Thyroid gland (tissue), 4 donors: ENCODE data around the gene CAPN13. TPM values are rescaled to one million over a fixed set of nuclear protein-coding genes. Genes with fewer than 3 reads are reported as not detected.

Source experiments
- DNase-seq, 2 donors: peaks; one replicate each; pipeline ENCODE4 v3.0.0-alpha.2; 2019
- H3K27ac ChIP-seq, 3 donors: fragments of 200-600 bp; sonication (generic); 1 replicate in 2 of 3; 2 replicates in 1 of 3; pipeline ENCODE4 v1.5.1; 2016 to 2019; ENCODE audit warnings: mild to moderate bottlenecking in 1 of 3, moderate library complexity in 1 of 3
- H3K27me3 ChIP-seq: fragments of 200-600 bp; sonication (generic); one replicate; pipeline ENCODE4 v1.5.1; 2019
- H3K36me3 ChIP-seq, 2 donors: fragments of 200-600 bp; sonication (generic); one replicate each; pipeline ENCODE4 v1.5.1; 2016 to 2019
- H3K4me1 ChIP-seq, 2 donors: fragments of 200-600 bp; sonication (generic); one replicate each; pipeline ENCODE4 v1.5.1; 2017 to 2019
- H3K4me3 ChIP-seq, 3 donors: fragments of 200-600 bp; sonication (generic); replicated peaks in 1 of 3; 1 replicate in 2 of 3; 2 replicates in 1 of 3; pipeline ENCODE4 v1.5.1; 2016; ENCODE audit warnings: mild to moderate bottlenecking in 1 of 3
- H3K9me3 ChIP-seq: fragments of 200-600 bp; sonication (generic); one replicate; pipeline ENCODE4 v1.5.1; 2017
- POLR2A ChIP-seq, 2 donors: fragments of 450-650 bp; IDR thresholded peaks; one replicate each; pipeline ENCODE4 v1.6.1; 2017; ENCODE audit warnings: antibody characterized with exemption in 2 of 2, mild to moderate bottlenecking in 2 of 2, moderate library complexity in 1 of 2
- WGBS, 2 donors: methylation state at CpG; one replicate each; pipeline ENCODE4 v1.1.5; 2017; 5-methylcytosine and 5-hydroxymethylcytosine counted together
- intact Hi-C: fragments of 100-400 bp; cut with DNase I; formaldehyde crosslinking; loops from one replicate; pipeline ENCODE4 v1.15.1; 2023
- total RNA-seq, 4 donors: library from RNA; depleted of rRNA; stranded (reverse); fragments of >200 nt; gene quantifications; one replicate each; pipeline ENCODE4 v1.2.3, GENCODE V29; 2016
- TF ChIP-seq, protein P1 (sequence below), 6 experiments: fragments of 200-600 bp in 3 of 6; fragments of 450-650 bp in 3 of 6; sonication (generic) in 3 of 6; IDR thresholded peaks; one replicate each; pipeline ENCODE4 v1.5.1; 2016 to 2019; ENCODE audit warnings: antibody characterized with exemption in 6 of 6, mild to moderate bottlenecking in 2 of 6, inconsistent platforms in 1 of 6, moderate library complexity in 1 of 6

The CAPN13 gene
- total RNA-seq, 4 donors from 2014 or later = 3.0 TPM; not detected in 3

DNA sequence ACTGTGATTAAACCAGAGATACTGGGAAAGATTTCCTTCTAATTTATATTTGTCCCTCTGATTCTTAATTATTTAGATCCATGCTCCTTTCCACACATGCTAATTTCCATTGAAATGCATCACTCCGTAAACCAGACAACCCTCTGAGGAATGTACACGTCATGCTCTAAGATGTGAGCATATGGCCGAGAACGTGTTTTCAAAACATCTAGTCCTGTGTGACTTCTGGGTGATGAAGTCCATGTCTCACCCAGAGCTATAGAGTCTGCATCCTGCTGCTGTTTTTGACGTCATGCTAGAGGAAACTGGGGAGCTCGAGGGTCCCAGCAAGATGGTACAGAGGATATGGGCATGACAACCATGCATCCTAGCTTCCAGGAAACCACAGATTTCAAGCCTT lies 53.6 kb downstream of the CAPN13 start:
- WGBS, 2 donors = 77 to 78% methylated on average over 6 of the region's 6 CpGs
- Histone ChIP-seq H3K4me1 (no peaks in the 10 kb centered on the region), H3K36me3 (no peaks in the 10 kb centered on the region), H3K27ac (no peak overlapping the region), H3K27me3 (no peaks in the 10 kb centered on the region), H3K9me3 (no peaks in the 10 kb centered on the region), H3K4me3 (no peak overlapping the region)
- intact Hi-C loops = no loop called here
- no peak for DNase-seq
- TF ChIP-seq, protein P1, sequence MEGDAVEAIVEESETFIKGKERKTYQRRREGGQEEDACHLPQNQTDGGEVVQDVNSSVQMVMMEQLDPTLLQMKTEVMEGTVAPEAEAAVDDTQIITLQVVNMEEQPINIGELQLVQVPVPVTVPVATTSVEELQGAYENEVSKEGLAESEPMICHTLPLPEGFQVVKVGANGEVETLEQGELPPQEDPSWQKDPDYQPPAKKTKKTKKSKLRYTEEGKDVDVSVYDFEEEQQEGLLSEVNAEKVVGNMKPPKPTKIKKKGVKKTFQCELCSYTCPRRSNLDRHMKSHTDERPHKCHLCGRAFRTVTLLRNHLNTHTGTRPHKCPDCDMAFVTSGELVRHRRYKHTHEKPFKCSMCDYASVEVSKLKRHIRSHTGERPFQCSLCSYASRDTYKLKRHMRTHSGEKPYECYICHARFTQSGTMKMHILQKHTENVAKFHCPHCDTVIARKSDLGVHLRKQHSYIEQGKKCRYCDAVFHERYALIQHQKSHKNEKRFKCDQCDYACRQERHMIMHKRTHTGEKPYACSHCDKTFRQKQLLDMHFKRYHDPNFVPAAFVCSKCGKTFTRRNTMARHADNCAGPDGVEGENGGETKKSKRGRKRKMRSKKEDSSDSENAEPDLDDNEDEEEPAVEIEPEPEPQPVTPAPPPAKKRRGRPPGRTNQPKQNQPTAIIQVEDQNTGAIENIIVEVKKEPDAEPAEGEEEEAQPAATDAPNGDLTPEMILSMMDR (IDR thresholded peaks at IDR 0.05) = no peak
- TF ChIP-seq POLR2A (IDR thresholded peaks at IDR 0.05) = no peak

DNA sequence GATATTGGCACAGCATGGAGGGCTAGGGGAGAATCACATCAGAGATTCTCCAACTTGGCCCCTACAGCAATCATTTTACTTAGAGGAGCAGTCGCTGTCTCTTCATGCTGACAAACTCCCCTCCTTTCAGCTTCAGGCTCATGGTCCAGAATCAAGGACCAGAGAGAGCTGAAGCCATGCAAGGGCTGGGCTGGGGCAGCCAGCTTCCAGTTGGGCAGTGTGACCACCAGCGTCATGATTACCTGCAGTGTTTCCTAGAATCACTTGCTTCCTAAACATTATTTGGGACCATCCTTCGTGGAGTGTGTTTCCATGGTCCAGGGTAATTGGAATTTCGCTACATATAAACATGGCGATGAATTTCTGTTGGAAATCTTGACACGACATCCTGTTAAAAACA lies 54.4 kb downstream of the CAPN13 start:
- TF ChIP-seq, protein P1 (IDR thresholded peaks at IDR 0.05) = no peak
- TF ChIP-seq POLR2A (IDR thresholded peaks at IDR 0.05) = no peak
- H3K27me3 ChIP-seq = no peaks in the 10 kb centered on the region
- H3K4me3 ChIP-seq = no peak overlapping the region
- no peaks in the 10 kb centered on the region for H3K4me1 ChIP-seq
- intact Hi-C loops = no loop called here
- 77 to 86% methylated on average over 6 of the region's 6 CpGs for WGBS, 2 donors
- H3K9me3 ChIP-seq = no peaks in the 10 kb centered on the region
- DNase-seq = no peak
- no peak overlapping the region for H3K27ac ChIP-seq
- no peaks in the 10 kb centered on the region for H3K36me3 ChIP-seq

DNA sequence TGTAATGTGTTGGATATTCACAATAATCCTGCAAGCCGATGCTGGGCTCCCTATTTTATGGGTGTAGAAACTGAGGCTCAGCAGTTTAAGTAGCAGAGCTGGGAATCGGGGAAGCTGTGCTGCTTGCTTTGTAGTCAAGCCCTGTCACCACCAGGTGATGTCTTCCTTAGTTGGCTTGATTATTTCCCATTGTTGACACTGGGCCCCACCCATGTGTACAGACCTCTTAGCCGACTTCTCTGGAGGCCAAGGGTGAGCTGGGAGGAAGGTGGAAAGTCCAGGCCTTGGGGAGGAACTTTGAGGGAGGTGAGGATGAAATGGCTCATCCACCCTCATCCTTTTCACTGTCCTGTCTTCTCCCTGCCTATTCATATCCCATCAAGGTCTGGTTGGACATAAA lies 60.0 kb downstream of the CAPN13 start:
- WGBS, 2 donors = 62 to 85% methylated on average over 3 of the region's 3 CpGs
- intact Hi-C loops = no loop called here
- H3K27me3 ChIP-seq = no peaks in the 10 kb centered on the region
- no peak for TF ChIP-seq POLR2A (IDR thresholded peaks at IDR 0.05)
- TF ChIP-seq, protein P1 (IDR thresholded peaks at IDR 0.05) = no peak
- H3K36me3 ChIP-seq = no peaks in the 10 kb centered on the region
- no peak for DNase-seq
- no peaks in the 10 kb centered on the region for H3K4me1 ChIP-seq
- H3K27ac ChIP-seq = no peak overlapping the region
- no peak overlapping the region for H3K4me3 ChIP-seq
- H3K9me3 ChIP-seq = no peaks in the 10 kb centered on the region

DNA sequence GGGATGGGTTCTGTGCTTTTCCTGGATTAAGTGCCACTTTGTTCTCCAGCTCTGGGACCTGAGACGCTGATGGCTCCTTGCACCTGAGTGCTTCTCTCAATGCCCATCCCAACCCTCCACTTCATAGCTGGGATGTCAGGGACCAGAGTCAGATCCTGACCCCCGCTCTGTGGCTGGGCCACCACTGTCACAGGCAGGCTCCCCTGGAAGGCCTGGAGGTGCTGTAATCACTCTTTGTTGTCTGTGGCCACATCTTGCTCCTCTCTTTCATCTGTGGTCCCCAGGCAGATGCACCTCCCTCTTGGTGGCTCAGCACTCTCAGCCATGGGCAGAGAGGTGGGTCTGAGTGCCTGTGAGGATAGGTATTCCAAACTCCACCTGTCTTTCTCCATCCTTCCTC lies 62.4 kb downstream of the CAPN13 start:
- H3K4me1 ChIP-seq = no peaks in the 10 kb centered on the region
- 92 to 100% methylated on average over 2 of the region's 2 CpGs for WGBS, 2 donors
- no peak for TF ChIP-seq POLR2A (IDR thresholded peaks at IDR 0.05)
- TF ChIP-seq, protein P1 (IDR thresholded peaks at IDR 0.05) = no peak
- no peak for DNase-seq
- no peaks in the 10 kb centered on the region for H3K9me3 ChIP-seq
- no peaks in the 10 kb centered on the region for H3K36me3 ChIP-seq
- H3K4me3 ChIP-seq = no peak overlapping the region
- H3K27me3 ChIP-seq = no peaks in the 10 kb centered on the region
- intact Hi-C loops = no loop called here
- H3K27ac ChIP-seq = no peak overlapping the region

DNA sequence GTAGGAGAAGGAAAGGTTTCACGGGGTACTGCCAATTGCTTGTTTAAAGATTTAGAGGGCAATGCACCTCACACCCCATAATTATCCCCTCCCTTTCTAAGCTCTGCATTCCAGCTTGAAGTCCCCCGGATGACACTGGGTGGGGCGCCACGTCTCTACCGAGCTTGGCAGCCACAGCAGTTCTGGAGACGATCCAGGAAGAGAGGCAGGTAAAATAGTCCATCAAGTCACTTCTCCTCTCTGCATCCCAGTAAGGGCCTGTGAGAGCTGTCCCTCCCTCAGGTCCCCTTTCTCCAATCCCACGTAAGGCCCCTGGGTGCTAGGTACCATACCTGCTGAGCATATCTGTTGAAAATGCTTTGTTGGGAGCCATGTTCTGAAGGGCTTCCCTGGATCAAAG lies 65.7 kb downstream of the CAPN13 start:
- WGBS, 2 donors = 72 to 89% methylated on average over 6 to 7 of the region's 7 CpGs
- Histone ChIP-seq H3K36me3 (no peaks in the 10 kb centered on the region), H3K4me3 (no peak overlapping the region), H3K27me3 (no peaks in the 10 kb centered on the region), H3K27ac (no peak overlapping the region), H3K4me1 (no peaks in the 10 kb centered on the region), H3K9me3 (no peaks in the 10 kb centered on the region)
- DNase-seq = no peak
- no peak for TF ChIP-seq POLR2A (IDR thresholded peaks at IDR 0.05)
- TF ChIP-seq, protein P1 (IDR thresholded peaks at IDR 0.05) = no peak
- intact Hi-C loops = no loop called here
